NCI-H1436 treated with DMSO at 0.1 percent for 48 hours (cell line): ENCODE data around the gene MIAT.
A peak's percentile ranks its signal among the peaks of the same experiment; 100 is the strongest.

ENCODE experiments used
- DNase-seq: peaks from one replicate; lab custom pipeline; 2025; lab: John Stamatoyannopoulos, UW

MIAT gene

GRCh38 chr22:26669060-26669481, 11.7 kb downstream of the MIAT start:
- no peak for DNase-seq

GRCh38 chr22:26670459-26670858, 13.1 kb downstream of the MIAT start:
- no peak for DNase-seq

GRCh38 chr22:26671317-26672059, 14.1 kb downstream of the MIAT start:
- no peak for DNase-seq

DNA sequence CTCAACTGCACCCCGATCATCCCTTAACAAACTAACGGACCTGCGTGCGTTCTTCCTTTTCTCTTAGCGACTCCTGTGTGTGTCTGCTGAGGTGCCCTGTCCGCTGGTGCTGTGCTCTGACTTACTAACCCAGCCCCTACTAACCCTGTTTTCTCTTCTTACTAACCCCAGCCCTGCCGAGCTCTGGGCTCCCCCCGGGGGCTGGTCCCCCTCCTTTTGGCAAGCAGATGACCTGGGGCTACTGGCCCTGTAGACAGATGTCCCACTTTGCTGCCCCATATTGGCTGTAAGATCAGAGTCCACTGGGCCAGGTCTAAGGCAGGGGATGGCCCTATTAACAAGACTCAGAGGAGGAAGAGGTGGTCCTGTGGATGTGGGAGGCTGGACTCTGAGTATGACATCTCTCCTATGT, 14.7 kb downstream of the MIAT start:
- no peak for DNase-seq

DNA sequence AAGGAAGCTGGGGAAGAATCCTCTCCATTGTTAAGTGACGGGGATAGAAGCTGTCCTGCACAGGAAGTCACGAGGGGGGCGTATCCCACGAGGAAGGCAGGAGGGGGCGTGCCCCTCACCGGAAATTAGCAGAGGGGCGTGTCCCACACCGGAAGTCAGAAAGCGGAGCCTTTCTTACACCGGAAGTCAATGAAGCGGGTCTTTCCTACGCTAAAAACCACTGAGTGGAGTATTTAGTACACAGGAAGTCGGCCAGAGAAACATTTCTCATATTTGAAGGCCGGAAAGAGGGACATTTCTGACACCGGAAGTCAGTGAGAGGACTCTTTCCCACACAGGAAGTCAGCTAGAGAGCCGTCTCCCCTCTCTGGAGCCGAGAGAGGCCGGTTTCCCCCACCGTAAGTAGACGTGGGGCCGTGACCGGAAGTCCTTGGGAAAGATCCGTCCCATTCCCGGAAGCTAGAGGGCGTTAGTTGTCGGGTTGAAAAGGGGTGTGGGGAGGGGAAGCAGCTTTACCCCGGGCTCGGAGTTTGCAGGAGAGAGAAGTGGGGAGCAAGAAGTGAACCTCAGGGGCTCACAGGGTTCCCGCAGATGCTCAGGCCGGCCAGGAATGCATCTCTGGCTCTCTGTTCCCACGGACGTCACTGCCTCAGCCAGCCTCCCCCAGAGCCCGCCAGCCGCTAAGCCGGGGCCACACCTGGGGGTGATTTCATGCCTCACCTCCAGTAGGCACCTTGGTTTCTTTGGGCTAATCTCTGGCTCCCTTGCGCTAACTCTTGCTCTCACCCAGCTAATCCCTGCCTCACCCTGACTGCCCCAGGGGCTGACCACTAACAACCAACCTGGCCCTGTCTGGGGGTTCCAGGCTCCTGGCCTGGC, 15.4 kb downstream of the MIAT start:
- peak; percentile 88 for DNase-seq

GRCh38 chr22:26673486-26673885, 16.1 kb downstream of the MIAT start:
- DNase-seq = no peak

DNA sequence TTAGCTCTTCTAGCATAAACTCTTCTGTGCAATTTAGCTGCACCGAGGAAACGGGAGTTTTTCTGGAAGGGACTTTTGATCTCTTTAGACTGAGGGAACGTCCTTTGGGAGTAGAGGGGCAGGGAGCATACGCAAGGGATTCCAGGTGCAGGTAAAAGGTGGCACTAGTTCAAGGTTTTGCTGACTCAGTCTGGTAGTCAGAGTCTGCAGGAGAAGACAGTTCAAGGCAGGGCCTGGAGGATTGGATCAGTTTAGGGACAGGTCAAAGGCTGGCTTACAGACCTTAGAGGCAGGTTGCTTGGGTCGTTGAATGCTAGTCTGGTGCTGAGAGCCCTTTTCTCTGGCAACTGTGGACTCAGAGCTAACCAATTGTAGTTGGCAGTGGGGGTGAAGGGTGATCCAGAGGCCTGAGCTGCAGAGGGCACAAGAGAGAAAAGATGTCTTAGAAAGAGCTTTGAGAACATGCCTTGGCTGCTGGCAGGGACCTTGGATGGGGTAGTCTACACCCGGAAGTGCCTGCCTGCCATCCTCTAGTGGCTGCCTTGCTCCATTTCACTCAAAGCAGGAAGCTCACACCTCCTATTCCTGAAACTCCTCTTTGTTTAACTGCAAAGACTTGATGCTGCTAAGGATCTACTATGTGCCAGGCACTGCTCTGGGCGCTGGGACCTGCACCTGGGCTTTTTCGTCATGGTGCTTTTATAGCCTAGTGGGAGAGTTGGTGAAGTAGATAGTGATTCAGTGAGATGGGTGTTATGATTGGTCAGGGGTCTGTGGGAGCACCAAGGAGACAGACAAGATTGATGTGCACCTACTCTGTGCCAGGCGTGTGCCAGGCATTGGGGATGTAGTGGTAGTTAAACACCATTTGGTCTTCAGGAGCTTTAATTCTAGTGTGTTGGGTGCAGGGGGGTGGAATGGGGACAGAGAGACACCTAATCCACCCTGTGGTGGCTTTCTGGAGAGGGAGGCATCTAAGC, 17.1 kb downstream of the MIAT start:
- no peak for DNase-seq

DNA sequence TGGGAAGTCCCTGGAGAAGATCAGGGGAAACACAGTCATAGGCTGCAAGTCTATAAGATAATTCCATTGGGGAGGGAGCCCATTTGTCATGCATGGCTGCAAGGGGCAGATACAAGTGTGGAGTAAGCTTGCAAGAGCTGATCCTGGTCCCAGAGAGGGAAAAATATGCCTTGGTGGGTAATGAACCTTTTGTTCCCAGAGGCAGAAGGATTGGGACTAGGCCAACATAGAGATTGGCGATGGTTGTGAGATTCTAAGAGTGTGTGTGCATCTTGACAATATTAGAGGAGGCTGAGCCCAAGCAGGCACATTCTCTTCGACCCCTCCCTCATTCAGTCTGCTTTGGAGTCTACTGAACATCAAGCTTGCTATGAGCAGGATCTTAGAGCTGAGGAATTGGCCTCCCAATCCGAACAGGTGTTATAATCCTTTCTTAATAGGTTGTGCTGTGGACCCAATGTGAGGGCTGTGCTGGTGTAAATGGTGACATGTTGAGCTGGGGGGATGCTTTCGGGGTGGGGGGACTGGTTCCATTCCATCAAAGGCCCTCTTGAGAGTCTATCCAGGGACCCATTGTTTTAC, 18.4 kb downstream of the MIAT start:
- no peak for DNase-seq

GRCh38 chr22:26677217-26677616, 19.8 kb downstream of the MIAT start:
- DNase-seq = no peak

DNA sequence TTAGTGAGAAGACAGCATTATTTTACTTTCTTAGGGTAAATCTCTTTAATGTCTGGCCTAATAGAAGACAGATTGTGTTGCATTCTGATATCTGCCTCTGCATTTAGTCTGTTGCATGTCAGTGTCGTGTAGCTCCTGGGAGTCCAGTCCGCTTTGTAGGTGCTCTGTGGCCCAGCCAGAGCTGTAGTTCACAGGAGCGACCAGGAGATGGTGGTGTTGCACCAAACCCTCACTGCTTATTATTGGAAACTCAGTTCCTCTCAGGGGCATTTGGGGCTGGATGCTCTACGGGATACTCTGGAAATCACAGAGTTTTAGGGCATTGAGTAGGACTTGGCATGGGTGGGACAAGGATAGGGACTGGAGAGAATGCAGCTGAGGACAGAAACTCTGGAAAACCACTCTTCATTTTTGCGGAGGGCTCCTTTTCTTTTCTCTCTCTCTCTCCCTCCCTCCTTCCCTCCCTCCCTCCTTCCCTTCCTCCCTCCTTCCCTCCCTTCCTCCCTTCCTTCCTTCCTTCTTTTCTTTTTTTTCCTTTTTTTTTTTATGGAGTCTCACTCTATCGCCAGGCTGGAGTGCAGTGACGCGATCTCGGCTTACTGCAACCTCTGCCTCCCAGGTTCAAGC, 21.7 kb downstream of the MIAT start:
- no peak for DNase-seq

DNA sequence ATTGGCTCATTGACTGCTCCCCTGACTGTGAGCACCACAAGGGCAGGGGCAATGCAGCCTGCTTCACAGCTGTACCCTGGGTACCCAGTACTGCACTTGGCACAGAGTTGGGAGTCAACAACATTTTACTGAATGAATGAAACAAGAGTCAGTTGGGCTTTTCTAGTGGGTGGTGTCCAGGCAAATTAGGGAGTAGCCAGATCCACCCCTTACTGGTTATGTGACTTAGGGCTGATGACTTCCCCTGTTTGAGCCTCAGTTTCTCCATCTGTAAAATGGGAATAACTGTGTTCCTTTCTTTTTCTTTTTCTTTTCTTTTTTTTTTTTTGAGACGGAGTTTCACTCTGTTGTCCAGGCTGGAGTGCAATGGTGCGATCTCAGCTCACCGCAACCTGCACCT, 23.1 kb downstream of the MIAT start:
- no peak for DNase-seq

DNA sequence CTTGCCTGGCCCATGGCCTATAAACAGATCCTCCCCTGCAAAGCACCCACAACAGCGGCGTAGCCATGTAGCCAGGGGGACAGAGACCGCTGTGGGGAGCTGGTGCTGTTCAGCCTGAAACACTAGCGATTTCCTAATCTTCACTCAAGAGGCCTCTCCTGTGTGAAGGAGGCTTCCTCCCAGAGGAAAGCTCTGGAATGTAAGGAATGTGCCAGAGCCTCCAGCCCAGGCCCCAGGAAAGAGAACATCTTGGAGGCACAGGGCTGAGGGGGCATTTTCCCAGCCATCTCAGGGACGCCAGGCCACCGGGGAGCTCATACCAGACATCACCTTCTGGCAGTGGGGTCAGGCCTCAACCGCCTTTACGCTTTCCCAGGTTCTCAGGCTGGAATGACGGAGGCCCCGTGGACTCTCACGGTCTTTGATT, 24.0 kb downstream of the MIAT start:
- no peak for DNase-seq

GRCh38 chr22:26684168-26684567, 26.8 kb downstream of the MIAT start:
- no peak for DNase-seq

DNA sequence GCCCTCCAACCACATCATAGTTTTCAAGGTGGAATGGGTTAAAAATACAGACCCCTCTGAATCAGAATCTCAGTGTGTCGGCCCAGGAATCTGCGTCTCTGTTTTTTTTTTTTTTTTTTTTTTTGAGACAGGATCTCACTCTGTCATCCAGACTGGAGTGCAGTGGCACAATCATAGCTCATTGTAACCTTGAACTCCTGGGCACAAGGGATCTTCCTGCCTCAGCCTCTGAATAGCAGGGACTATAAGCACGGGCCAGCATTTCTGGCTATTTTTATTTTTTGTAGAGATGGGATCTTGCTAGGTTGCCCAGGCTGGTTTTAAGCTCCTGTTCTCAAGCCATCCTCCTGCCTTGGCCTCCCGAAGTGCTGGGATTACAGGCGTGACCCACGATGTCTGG, 28.2 kb downstream of the MIAT start:
- DNase-seq = no peak

- no peak for DNase-seq
Observed at GRCh38 chr22:26687439-26687838, 30.1 kb downstream of the MIAT start.

GRCh38 chr22:26689513-26690301, 32.3 kb downstream of the MIAT start:
- no peak for DNase-seq

DNA sequence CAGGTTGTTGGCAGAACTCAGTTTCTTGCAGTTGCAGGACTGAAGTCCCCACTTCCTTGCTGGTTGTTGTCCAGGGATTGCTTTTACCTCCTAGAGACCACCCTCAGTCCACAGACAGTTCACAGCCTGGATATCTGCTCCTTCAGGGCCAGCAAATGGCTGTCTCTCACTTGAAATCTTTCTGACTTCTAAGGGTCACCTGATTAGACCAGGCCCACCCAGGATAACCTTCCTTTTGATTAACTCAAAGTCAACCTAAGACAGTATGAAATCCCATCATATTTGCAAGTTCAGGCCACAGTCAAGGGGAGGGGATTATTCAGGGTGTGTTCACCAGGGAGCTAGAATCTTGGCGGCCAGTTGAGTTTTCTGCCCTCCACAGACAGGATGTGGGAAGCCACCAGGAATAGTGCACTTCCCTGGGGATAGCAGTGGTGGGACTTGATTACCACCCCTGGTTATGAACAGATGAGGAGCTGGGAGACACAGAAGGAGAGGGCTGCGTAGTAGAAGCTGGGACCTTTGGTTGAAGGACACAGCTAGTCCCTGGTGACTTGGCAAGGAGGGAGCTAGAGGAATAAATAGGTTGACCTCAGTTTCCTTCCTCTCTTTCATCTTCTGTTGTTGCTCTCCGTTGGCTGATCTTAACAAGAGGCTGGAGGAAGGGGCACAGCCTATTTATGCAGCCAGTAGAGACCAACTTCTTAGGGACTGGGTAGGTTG, 33.4 kb downstream of the MIAT start:
- no peak for DNase-seq

DNA sequence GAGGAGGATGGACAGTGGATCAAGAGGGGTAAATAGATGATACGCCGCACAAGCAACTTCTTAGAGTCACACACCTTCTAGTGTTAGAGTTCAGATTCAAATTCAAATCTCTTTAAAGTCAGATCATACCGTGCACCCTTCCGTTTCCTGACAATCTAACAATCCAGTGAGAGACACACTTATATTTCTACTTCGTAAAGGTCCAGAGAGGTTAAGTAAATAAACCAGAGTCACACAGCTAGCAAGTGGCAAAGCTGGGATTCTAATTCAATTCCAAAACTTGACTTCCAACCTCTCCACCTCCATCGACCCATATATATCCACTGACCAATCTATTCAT, 34.0 kb downstream of the MIAT start:
- no peak for DNase-seq

DNA sequence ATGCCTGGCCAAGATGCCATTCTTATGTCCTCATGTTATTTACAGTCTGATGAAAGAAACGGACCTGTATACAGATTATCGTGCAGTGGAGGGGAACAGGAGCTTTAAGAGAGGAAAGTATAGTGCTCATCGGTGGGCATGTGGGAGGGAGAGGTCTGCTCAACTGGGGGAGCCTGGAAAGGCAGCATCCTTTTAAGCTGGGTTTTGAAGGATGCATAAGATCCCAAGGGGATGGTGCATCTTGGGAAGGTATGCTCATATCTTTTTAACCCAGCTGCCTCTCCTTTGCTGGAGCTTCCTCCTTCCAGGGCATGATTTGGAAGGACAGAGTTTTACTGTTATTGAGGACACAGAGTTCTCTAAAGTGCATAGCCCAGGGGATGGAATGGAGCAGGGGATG, 34.8 kb downstream of the MIAT start:
- no peak for DNase-seq

DNA sequence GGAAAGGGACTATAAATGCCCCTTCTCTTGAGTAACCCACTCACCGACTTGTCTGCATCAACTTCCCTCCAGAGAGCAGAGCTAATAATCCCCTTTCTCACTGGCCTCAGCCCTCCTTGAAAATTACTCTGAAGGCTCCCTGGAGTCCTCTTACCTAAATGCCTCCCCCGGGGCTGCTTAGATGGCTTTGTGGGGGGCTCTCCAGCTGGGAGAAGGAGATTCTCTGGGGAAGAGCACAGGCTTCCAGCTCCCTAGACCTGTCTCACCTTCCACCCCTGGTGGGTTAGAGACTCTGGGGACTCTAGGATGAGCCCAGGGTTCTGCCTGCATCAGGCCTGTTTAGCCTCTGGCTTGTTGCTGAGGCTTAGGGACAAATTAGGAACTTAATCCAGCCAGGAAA, 39.8 kb downstream of the MIAT start:
- no peak for DNase-seq
